ENCODE results near the gene EXOC3L4. TPM values are rescaled to one million over a fixed set of nuclear protein-coding genes. Genes with fewer than 3 reads are reported as not detected.

EXOC3L4 gene
- total and polyA plus RNA-seq, 9 of the 15 experiments (the other 6 are each of a cell fraction or from before 2014, with no cell fraction given): 0.10 to 6.7 (median 0.98) TPM; not detected in 1

DNA sequence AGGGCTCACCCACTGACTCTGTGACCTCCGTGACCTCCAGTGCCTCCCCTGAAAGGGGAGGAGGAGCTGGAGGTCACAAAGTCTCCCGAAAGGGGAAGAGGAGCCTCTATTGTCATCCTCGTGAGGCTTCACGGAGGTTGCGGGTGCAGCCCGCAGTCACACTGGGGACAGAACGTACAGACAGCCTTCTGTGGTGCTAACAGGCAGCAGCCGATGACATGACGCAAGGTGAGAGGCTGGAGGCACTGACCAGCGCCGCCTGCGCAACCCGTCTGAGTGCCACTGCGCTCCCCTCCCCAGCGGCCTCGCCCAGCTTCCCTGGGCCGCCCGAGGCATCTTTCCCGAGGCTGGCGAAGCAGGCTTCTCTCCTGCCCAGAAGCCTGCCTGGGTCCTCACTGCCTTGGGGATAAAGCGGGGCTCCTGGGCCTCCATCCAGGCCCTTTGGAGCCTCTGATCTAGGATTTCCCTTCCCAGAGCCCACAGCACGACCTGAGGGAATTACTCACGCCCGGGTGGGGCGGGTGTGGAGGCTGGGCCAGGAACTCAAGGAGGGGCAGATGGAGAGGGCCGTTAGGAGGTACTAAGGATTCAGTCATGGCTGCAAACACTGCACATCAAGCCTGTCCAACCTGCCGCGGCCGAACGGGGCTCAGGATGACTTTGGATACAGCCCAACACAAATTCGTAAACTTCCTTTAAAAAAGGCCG is 22.8 kb upstream of the EXOC3L4 start (continued):
- no peak for TF ChIP-seq CHD7 (IDR thresholded peaks at IDR 0.05; ENCODE audit: low read depth, low read length)
- TF ChIP-seq ELF1 (tag; IDR thresholded peaks at IDR 0.05): no peak
- no peak for TF ChIP-seq CSDE1 (IDR thresholded peaks at IDR 0.05)
